Neutrophil (primary cell): ENCODE results near the gene SLC1A1.

Source experiments
- H3K27ac ChIP-seq: fragments of 200-600 bp; sonication (generic); 2 replicates; pipeline ENCODE4 v1.5.1; 2016; ENCODE audit warnings: mild to moderate bottlenecking, moderate library complexity
- H3K27me3 ChIP-seq: fragments of 200-600 bp; sonication (generic); 2 replicates; pipeline ENCODE4 v1.6.0; 2016; ENCODE audit warnings: mild to moderate bottlenecking
- H3K36me3 ChIP-seq: fragments of 200-600 bp; sonication (generic); 2 replicates; pipeline ENCODE4 v1.5.1; 2017
- H3K4me1 ChIP-seq, 2 experiments: fragments of 200-600 bp in 1 of 2; sonication (generic) in 1 of 2; 1 replicate in 1 of 2; 2 replicates in 1 of 2; pipeline versions ENCODE4 v1.5.1 to v1.6.1; 2013 to 2016; ENCODE audit warnings: low read depth in 1 of 2, low read length in 1 of 2, mild to moderate bottlenecking in 1 of 2, moderate library complexity in 1 of 2; ENCODE audit not compliant: control insufficient read depth in 1 of 2, insufficient read depth in 1 of 2
- H3K4me3 ChIP-seq, 2 experiments: fragments of 200-600 bp in 1 of 2; sonication (generic) in 1 of 2; 1 replicate in 1 of 2; 2 replicates in 1 of 2; pipeline ENCODE4 v1.5.1; 2013 to 2016; ENCODE audit warnings: low read depth in 1 of 2, low read length in 1 of 2, mild to moderate bottlenecking in 1 of 2, moderate library complexity in 1 of 2
- H3K9me3 ChIP-seq: fragments of 200-600 bp; sonication (generic); 2 replicates; pipeline ENCODE4 v1.5.1; 2016
- TF ChIP-seq, protein P1 (sequence below): fragments of 200-600 bp; sonication (generic); IDR thresholded peaks from 2 replicates; pipeline ENCODE4 v1.5.1; 2016; ENCODE audit warnings: antibody characterized with exemption

SLC1A1 gene

DNA sequence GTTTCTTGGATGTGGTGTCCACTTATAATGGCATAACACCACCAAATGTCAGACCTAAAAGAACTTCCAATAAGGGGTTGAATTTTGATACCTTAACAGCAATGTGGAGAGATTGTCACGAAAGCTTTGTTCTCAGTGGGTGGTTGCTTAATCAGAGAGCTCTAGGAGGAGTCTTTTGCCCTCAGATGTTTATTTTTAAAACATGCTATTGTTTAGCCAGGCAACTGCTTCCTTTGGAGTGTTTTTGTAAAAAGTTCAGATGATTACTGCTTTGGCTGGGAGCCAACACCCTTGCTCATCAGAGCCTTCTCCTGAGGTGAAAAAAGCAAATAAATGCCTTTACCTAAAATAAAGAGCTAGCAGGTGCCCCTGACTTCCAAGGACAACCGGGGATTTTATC is 65.0 kb downstream of the SLC1A1 start:
- H3K27me3 ChIP-seq = peaks cover 8% of the 10 kb centered on the region
- no peaks in the 10 kb centered on the region for H3K9me3 ChIP-seq
- H3K27ac ChIP-seq = no peak overlapping the region
- TF ChIP-seq, protein P1, sequence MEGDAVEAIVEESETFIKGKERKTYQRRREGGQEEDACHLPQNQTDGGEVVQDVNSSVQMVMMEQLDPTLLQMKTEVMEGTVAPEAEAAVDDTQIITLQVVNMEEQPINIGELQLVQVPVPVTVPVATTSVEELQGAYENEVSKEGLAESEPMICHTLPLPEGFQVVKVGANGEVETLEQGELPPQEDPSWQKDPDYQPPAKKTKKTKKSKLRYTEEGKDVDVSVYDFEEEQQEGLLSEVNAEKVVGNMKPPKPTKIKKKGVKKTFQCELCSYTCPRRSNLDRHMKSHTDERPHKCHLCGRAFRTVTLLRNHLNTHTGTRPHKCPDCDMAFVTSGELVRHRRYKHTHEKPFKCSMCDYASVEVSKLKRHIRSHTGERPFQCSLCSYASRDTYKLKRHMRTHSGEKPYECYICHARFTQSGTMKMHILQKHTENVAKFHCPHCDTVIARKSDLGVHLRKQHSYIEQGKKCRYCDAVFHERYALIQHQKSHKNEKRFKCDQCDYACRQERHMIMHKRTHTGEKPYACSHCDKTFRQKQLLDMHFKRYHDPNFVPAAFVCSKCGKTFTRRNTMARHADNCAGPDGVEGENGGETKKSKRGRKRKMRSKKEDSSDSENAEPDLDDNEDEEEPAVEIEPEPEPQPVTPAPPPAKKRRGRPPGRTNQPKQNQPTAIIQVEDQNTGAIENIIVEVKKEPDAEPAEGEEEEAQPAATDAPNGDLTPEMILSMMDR = no peak
- no peaks in the 10 kb centered on the region for H3K4me1 ChIP-seq
- no peaks in the 10 kb centered on the region for H3K36me3 ChIP-seq
- H3K4me3 ChIP-seq = no peak overlapping the region

DNA sequence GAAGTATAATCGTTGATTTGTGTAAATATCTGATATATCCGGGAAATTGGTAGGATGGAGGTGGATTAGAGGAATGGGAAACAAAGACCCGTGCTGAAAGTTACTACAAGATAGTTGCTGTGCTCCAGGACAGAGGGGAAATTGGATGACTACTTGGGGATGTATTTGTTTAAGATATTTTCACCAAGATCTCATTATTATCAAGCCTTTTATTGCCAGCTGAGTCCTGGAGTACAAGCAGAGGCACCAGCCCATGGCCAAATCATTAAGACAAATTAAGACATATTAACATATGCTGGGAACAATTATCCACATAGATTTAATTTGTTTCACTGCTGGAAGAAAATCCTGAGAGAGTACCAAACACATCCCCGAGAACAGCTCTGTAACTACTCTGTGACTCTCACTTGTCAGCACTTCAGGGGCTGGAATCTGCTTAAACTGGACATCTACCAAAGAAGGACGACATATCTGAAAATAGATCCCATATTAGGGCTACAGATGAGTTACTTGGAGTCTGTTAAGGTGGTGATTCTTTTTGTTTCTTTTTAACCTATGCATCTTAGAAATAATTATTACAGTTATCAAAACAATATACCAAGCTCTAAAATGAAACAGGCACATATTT is 68.2 kb downstream of the SLC1A1 start:
- H3K27me3 ChIP-seq = peaks cover 6% of the 10 kb centered on the region
- no peak overlapping the region for H3K27ac ChIP-seq
- no peaks in the 10 kb centered on the region for H3K36me3 ChIP-seq
- H3K4me1 ChIP-seq = no peaks in the 10 kb centered on the region
- TF ChIP-seq, protein P1 = no peak
- no peaks in the 10 kb centered on the region for H3K9me3 ChIP-seq
- no peak overlapping the region for H3K4me3 ChIP-seq

DNA sequence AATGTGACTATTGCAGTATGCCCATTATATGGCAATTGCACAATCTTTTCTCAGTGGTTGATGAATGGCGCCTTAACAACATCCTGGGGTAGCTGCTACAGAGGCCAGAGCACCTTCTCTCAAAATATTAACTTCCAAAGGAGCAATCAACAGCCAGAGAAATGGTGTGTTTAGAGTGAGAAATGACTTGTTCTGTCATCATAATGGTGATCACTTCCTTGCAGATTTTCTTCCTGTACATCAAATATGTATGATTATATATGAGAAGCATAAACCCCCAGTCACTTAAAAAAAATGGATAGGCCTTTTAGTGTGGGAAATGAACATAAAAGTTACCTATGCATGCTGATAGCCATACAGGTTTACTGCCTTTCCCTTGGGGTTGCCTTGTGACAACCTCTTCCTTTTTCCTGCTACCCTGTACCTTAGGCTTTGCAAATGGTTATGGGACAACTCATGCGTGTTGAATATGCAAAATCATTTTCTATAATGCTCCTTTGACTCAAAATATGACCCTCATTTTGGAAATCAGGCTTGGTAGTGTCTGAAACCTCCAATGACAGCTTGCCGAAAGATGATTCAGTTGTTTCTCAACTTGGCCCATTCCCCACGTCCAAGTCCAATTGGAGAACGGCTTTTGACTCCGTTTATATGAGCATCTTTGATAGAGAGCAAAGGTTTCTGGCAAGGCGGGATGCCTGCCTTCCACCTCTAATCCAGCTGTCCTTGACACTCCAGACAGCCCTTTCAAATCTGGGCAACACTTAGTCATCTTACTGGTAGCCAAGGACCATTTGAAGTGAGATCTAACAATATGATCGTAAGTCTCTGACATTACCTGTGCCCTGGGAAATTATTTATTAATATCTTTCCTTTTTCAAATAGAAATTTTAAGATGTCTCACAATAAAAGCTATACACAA is 69.3 kb downstream of the SLC1A1 start:
- Histone ChIP-seq H3K4me1 (no peaks in the 10 kb centered on the region), H3K4me3 (no peak overlapping the region), H3K36me3 (no peaks in the 10 kb centered on the region), H3K27ac (no peak overlapping the region), H3K9me3 (no peaks in the 10 kb centered on the region), H3K27me3 (peaks cover 6% of the 10 kb centered on the region)
- TF ChIP-seq, protein P1 = no peak

DNA sequence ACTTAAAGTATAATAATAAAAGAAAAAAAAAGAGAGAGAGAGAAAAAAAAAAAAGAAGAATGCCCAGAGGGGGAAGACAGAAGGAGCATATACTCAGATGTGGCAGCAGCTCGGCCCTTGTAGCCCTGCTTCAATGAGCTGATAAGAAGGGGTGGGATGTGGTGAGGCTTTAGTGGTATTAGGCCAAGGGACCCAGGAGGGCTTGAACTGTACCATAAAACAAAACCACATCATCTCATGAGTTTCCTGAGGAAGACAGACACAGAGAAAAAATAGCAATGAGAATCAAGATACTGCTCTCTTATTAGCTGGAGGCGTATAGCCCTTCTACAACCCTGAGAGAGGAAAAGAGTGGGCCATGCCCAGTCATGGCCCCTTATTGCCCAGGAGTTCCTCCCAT is 72.8 kb downstream of the SLC1A1 start:
- H3K27me3 ChIP-seq = peaks cover 6% of the 10 kb centered on the region
- no peak overlapping the region for H3K4me3 ChIP-seq
- H3K9me3 ChIP-seq = no peaks in the 10 kb centered on the region
- no peaks in the 10 kb centered on the region for H3K4me1 ChIP-seq
- no peaks in the 10 kb centered on the region for H3K36me3 ChIP-seq
- TF ChIP-seq, protein P1 = no peak
- H3K27ac ChIP-seq = no peak overlapping the region

DNA sequence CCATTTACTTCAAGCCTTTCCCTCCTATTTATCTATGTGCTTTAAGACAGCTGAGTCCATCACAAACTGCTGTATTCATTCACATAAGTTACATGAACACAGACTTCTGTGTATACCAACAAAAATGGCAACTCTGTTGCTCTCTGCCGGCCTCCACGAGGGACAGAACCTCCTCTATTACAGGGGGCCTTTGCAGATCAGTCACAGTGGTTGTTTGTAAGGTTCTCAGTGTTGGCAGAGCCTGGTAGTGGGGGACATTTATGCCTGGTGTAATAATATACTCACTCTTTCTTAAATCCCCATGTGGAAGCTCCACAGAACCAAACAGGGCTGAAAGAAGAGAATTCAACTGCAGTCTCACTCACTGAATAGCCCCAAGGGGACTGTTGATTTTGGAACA is 76.5 kb downstream of the SLC1A1 start:
- Histone ChIP-seq H3K9me3 (no peaks in the 10 kb centered on the region), H3K36me3 (no peaks in the 10 kb centered on the region), H3K4me3 (no peak overlapping the region), H3K4me1 (no peaks in the 10 kb centered on the region), H3K27ac (no peak overlapping the region), H3K27me3 (peaks cover 6% of the 10 kb centered on the region)
- TF ChIP-seq, protein P1 = no peak
